Measurements from ENCODE around the gene ANKRD24.
"Not testable (repeated sequence)": the region's sequence is repeated elsewhere in the genome, so short reads cannot be mapped to it uniquely, and the experiment has no call there.

ANKRD24 gene

DNA sequence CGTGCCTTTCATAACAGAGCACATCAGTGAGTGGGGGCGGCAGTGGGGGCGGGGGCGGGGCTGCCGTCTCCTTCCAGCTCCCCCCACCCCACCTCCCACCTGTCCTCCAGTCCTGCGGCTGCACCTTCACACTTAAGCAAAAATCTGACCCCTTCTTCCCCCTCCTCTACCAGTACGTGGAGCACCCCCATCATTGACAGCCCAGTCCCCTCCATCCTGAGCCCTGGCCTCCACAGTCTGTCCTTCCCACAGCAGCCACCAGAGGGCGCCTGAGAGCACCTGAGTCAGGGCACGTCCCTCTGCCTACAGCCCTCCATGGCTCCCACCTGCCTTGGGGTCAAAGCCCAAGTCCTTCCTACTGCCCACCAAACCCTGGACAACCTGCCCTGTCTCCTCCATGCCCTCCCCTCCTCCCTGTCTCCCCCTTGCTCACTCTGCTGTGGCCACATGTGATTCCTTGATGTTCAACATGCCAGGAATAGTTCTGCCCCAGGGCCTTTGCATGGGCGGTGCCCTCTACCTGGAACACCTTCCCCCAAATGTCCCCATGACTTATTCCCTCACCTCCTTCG lies 50.9 kb downstream of the ANKRD24 start:
- DNase-seq = peak; percentile 11

DNA sequence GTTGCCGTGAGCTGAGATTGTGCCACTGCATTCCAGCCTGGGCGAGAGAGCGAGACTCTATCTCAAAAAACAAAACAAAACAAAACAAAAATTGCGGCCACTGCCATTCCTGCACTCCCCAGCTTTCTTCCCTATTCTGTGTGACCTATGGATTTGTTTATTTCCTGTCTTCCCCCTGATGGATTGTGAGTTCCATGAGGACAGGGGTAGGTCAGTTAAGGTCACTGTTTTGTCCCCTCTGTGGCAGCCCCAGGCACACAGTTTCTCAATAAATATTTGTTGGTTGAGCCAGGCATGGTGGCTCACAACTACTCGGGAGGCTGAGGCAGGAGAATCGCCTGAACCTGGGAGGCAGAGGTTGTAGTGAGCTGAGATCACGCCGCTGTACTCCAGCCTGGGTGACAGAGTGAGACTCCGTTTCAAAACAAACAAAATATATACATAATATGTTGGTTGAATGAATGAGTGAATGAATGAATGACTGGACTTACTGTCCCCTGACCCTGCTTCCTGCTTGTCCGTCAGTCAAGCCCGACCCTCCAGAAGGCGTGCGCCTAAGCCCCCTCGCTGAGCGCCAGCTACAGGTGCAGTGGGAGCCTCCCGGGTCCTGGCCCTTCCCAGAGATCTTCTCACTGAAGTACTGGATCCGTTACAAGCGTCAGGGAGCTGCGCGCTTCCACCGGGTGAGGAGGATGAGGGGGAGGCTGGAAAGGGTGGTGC lies 51.8 kb downstream of the ANKRD24 start:
- DNase-seq = no peak

DNA sequence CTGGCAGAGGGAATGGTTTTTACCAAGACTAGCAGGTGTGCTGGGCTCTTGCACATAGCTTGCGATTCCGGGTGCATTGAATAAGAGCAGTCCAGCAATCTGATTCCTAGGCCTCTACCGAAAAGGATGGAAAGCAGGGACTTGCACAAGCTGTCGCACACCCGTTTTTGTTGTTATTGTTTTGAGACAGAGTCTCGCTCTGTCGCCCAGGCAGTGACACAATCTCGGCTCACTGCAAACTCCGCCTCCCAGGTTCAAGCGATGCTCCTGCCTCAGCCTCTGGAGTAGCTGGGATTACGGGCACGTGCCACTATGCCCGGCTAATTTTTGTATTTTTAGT lies 52.3 kb downstream of the ANKRD24 start:
- DNase-seq = no peak

DNA sequence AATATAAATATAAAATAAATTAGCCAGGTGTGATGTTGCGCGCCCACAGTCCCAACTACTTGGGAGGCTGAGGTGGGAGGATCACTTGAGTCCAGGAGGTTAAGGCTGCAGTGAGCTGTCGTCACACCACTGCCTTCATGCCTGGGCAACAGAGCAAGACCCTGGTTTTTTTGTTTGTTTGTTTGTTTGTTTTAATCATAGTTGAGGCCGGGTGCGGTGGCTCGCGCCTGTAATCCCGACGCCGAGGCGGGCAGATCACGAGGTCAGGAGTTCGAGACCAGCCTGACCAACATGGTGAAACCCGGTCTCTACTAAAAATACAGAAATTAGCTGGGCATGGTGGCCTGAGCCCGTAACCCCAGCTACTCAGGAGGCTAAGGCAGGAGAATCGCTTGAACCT lies 55.0 kb downstream of the ANKRD24 start:
- DNase-seq = not testable (repeated sequence)

DNA sequence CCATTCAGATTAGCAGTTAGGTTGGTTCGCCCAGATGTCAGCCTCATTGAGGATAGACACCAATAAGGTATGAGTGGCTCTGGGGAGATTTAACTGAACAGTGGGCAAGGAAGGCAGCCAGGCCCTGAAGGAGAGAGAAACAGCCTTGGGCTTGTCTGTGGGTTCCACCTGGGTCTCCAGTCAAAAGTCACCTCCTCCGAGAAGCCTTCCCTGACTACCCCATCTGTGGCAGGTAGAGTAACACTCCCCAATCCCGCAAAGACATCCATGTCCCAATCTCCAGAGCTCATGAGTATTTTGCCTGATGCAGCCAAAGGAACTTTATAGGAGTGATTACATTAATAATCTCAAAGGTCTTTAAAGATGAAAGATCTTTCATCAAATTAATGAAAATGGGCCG lies 56.3 kb downstream of the ANKRD24 start:
- no peak for DNase-seq

DNA sequence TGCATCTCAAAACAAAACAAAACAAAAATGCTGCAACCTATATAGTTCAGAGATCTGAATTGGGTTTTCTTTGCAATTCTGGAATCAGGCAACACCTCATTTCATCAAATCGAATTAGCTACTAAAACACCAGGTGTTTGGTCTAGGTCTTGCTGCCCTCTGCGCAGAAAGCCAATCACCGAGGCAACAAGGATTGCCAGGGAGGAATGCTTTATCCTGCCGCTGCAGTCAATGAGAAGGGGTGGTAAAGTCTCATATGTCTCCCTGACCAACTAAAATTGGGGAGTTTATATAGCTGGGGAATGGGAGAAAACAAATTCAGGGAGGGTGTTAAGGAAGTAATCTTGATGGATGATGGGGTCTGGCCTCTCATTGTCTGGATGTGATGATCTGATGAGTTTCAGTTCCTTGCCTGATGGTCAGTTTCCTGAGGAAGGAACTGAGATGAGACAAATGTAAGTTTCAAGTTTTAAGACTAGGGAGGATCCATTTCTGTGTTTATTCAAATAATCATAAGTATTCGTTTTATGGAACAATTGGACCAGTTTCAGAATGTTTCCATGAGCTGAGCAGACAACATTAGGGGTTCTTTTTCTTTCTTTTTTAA lies 59.4 kb downstream of the ANKRD24 start:
- DNase-seq = no peak

DNA sequence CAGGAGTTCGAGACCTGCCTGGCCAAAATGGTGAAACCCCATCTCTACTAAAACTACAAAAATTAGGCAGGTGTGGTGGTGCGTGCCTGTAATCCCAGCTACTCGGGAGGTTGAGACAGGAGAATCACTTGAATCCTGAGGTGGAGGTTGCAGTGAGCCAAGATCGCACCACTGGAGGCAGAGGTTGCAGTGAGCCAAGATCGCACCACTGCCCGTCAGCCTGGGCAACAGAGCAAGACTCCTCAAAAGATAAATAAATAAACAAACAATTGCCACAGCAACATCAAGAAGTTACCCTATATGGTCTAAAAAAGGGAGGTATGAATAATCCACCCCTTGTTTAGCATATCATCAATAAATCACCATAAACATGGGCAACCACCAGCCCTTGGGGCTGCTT lies 63.4 kb downstream of the ANKRD24 start:
- DNase-seq = not testable (repeated sequence)

DNA sequence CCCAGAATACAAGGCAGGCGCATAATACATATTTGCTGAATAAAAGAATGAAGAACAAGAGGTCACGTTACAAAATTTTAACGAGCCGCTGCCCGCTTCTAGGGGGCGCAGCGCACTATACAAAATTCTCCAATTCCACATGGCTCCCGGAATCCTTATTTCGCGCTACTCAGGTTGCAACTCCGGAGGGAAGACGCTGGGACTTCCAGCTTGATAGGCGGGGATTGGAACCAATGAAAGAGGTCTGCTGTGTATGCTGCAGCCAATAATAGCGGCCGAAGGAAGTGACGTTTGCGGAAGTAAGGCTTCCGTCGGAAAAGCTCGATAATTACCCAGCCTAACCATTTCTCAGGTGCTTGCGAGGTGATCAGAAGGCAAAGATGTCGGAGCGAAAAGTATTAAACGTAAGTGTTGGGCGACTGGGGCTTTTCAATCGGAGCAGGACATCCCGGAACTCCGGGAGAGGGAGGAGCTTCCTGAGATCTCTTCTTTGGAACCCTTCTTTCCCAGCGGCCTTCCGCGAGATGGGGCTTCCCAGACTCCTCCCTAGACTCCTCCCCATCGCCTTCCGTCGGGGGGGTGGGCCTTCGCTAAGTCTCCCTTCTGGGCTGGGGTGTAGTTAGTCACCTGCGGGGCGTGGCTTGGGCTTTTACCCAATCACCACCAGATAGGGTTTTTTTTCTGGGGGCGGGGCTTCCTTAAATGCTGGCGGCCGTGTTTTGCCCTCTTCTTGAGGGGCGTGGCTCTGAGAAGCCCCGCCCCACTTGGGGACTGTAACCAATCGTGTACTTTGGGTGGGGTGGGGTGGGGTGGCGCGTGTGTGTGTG lies 64.5 kb downstream of the ANKRD24 start, which contains the start of gene YJU2:
TSS of gene YJU2 (plus strand) at position 314 of the 827 bp plus-strand sequence. CDS start at position 381, 67 bp downstream.
- DNase-seq = peak; percentile 99

DNA sequence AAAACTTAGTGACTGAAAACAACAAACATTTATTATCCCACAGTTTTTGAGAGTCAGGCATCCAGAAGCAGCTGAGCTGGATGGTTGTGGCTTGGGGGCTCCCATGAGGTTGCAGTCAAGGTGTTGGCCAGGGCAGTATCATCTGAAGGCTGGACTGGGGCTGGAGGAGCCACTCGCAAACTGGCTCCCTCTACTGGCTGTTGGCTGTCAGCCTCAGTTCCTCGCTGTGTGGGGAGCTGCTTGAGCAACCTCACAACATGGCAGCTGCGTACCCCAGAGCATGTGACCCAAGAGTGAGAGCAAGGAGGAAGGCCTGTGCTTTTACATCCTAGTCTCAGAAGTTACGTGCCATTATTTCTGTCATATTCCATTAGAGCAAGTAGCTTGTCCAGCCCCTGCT lies 74.1 kb downstream of the ANKRD24 start:
- DNase-seq = no peak

DNA sequence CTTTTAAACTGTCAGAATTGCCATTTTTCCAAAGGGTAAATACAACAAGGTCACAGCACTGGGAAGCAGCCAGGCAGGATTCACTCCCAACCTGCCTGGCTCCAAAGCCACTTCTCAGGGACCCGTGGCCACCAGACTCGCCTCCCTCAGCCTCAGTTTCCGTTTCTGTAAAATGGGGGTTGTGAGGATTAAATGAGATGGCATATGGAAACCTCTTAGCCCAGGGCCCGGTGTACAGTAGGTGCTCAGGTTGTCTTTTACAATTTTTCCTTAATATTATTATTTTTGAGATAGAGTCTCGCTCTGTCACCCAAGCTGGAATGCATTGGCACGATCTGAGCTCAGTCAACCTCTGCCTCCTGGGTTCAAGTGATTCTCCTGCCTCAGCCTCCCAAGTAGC lies 74.5 kb downstream of the ANKRD24 start:
- DNase-seq = no peak

DNA sequence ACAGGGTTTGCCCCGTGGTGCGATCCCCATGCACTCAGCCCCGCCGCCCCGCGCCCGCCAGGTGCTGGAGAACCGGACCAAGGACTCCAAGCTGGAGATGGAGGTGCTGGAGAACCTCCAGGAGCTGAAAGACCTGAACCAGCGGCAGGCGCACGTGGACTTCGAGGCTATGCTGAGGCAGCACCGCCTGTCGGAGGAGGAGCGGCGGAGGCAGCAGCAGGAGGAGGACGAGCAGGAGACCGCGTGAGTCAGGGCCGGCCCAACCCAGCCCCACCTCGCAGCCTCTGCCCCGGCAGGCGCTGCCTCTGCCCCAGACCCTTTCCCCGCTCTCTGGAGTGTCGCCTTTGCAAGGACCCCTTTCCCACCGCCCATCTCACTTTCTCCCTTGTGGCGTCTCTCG lies 75.7 kb downstream of the ANKRD24 start:
- no peak for DNase-seq

DNA sequence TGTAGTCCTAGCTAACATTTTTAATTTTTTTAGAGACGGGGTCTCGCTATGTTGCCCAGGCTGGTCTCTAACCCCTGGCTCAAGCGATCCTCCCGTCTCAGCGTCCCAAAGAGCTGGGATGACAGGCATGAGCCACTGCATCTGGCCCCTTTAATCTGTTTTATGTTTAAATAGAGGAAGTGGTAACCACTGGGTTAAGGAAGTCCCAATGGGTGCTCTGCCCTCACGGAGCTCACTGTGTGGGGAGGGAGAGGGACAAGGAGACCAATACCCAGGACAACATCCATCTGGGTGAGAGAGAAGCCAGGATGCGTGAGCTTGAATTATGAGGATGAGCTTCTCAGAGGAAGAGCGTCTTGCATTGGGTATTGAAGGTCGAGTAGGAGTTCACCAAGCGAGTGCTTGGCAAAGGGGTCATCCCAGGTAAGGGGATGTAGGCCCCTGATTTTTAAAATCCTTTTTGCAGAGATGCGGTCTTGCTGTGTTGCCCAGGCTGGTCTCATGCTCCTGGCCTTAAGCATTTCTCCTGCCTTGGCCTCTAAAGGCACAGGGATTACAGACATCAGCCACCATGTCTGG lies 78.2 kb downstream of the ANKRD24 start:
- no peak for DNase-seq

DNA sequence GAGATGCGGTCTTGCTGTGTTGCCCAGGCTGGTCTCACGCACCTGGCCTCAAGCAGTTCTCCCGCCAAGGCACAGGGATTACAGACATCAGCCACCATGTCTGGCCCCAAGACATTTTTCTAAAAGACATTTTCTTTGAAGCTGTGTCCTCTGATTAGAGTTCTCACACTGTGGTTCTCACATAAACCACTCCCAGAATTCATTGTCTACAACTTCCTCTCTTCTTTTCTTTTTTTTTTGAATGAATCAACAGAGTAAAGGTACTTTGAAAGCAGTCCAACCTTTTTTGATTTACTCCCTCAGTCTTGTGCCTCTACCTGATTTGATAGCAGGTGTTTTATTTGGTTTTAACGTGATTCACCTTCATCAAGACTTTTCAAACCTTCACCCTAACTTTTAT lies 82.3 kb downstream of the ANKRD24 start:
- no peak for DNase-seq

DNA sequence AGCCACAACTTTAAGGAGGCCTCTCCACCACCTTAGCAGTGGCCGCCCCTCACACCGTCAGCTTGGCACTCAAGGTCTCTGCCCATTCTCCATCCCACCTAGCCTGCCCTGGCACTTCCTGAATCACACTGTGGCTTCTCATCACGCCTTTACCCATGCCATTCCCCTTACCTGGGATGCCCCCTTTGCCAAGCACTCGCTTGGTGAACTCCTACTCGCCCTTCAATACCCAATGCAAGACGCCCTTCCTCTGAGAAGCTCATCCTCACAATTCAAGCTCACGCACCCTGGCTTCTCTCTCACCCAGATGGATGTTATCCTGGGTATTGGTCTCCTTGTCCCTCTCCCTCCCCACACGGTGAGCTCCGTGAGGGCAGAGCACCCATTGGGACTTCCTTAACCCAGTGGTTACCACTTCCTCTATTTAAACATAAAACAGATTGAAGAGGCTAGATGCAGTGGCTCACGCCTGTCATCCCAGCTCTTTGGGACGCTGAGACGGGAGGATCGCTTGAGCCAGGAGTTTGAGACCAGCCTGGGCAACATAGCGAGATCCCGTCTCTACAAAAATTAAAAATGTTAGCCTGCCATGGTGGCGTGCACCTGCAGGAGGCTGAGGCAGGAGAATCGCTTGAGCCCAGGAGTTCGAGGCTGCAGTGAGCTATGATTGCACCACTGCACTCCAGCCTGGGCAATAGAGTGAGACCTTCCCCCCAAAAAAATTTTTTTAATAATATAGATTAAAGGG lies 83.9 kb downstream of the ANKRD24 start:
- DNase-seq = no peak

DNA sequence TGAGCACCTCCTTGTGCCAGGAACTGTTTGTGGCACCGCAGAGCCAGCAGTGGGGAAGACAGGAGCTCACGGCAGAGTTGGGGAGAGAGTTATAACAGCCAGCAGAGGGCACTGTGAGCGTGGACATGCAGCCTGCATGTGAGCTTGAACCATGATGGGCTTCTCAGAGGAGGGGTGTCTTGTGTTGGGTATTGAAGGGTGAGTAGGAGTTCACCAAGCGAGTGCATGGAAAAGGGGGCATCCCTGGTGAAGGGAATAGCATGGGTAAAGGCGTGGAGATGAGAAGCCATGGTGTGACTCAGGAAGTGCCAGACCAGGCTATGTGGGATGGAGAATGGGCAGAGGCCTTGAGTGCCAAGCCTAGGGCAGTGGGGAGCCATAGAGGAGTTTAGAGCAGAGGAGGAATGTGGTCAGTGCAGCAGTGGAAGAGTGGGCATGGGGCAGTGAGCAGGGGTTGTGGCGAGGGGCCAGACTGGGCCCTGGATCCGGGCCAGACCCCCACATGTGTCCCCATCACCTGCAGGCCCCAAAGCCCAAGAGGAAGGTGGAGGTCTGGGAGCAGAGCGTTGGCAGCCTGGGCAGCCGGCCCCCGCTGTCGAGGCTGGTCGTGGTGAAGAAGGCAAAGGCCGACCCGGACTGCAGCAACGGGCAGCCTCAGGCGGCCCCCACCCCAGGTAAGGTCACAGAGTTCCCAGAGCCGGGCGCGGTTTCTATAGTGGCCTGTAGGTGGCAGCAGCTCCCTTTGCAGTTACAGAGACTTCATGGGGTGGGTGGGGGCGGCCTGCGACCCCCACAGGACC lies 84.8 kb downstream of the ANKRD24 start:
- no peak for DNase-seq

DNA sequence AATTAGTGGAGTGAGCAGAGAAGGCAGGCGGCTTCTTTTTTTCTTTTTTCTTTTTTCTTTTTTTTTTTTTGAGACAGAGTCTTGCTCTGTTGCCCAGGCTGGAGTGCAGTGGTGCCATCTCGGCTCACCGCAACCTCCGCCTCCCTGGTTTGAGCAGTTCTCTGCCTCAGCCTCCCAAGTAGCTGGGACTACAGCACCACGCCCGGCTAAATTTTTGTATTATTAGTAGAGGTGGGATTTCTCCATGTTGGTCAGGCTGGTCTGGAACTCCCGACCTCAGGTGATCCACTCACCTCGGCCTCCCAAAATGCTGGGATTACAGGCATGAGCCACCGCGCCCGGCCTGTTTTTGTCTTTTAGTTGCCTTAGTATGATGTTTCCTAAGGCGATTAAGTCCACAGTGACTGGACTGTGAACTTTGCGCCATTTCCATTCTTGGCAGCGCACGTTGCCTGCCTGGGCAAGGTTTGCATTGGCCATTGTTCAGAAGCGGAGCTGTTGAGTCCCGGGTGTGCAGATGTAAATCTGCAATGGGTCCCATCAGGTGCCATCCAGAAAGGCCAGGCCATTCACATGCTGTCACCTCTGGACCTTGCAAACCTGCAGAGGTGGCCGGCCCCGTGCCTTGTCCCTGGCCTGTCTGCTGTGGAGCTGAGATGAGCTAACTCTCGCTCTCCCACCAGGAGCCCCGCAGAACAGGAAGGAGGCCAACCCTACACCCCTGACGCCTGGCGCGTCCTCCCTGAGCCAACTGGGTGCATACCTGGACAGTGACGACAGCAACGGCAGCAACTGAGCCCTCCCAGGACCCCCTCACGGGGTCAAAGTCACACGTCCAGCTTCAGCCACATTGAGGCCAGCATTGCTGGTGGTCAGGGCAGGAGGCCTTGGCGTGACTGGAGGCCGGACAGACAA lies 85.7 kb downstream of the ANKRD24 start:
- no peak for DNase-seq

DNA sequence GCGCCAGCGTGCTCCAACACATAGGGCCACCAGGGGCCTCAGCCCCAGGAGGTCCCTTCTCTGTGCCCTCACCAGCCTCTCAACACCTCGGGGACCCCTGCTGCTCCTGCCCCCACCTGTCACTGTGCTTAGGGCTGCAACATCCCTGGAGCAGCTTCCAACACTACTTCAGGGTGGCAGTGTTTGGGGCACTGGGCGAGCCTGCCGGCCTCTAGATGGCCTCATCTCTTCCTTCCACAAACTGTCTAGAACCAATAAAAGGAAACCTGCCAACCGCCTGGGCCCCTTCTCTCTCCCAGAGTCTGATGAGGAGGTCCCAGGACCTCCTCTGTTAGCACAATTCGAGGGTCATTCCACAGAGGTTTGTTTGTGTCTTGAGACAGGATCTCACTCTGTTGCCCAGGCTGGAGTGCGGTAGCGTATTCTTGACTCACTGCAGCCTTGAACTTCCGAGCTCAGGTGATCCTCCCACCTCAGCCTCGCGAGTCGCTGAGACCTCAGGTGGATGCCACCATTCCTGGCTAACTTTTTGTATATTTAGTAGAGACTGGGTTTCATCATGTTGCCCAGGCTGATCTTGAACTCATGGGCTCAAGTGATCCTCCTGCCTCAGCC lies 86.4 kb downstream of the ANKRD24 start:
- no peak for DNase-seq

DNA sequence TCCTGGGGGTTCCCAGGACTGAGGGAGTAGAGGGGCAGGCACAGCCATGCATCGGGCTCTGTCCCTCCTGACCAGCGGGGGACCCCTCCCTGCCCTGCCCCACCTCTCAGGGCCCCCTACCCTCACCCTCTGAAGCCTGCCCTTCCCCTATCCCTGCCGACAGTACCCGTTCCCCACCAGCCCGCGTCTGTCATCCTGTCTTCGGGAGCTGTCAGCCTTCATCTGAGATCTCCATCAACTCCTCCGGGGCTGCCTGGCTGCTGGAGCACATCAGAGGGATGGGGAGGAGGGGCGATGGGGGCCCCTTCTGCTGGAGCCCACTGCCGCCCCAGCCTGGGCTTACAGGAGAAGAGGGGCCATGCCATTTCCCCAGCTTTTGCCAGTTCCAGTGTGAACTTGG lies 90.4 kb downstream of the ANKRD24 start:
- no peak for DNase-seq

DNA sequence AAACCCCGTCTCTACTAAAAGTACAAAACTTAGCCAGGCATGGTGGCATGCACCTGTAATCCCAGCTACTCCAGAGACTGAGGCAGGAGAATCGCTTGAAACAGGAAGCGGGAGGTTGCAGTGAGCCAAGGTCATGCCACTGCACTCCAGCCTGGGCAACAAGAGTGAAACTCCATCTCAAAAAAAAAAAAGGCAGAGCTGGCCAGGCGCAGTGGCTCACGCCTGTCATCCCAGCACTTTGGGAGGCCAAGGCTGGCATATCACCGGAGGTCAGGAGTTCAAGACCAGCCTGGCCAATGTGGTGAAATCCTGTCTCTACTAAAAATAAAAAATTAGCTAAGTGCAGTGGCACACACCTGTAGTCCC lies 91.8 kb downstream of the ANKRD24 start:
- DNase-seq = not testable (repeated sequence)

Measured in kidney glomerular epithelial cell (primary cell).